ENCODE data around the gene RNF144A. TPM values are rescaled to one million over a fixed set of nuclear protein-coding genes. Genes with fewer than 3 reads are reported as not detected.
A peak's percentile ranks its signal among the peaks of the same experiment; 100 is the strongest.

The RNF144A gene
- total RNA-seq, 1 experiment from 2014 or later: 10.6 TPM

DNA sequence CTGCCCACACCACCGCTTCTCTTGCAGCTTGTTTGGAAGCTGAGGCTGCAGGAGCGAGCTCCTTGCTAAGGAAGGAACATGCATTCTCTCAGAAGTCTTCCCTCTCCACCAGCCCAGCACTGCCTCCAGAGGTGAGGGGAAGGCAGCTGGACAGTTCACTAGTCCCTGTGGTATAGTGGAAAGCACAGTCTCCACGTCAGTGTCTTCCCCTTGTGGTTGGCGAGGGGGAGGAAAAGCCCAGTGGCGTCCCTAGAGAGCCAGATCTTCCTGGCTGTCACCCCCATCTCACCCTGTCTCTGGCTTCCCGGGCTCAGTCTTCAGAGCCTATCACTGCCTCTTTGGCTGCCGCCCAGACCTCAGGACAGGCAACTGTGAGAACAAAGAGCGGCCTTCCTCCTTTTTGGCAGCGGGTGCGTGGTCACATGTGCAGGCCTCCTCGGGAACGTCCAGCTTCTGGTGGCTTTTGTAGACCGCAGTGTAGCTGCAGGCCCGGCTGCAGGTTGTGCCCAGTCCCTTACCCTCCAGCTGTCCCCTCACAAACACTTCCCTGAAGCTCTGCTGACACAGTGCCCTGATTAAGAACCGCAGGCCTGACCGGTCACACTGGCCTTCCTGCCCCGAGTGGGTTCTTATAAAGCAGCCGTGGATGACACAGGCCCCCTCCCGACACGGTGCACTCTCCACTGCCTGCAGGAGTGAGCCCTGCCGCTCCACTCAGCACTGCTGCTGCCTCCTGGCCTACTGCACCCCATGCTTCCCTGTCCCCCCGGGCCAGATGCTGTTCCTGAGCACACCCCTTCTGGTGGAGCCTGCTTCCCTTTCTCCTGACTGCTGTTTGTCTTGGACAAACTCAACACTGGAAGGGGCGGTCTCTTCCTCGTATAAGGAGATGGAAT lies 90.9 kb downstream of the RNF144A start:
- H3K4ac ChIP-seq (ENCODE audit: low read depth, low read length): no peak overlapping the region
- H3K23ac ChIP-seq (ENCODE audit: insufficient read length, low read depth, low read length): no peak overlapping the region
- no peaks in the 10 kb centered on the region for H3K36me3 Mint-ChIP-seq (ENCODE audit: insufficient read depth in 1 of 3, low read depth in 3 of 3)
- H2BK120ac ChIP-seq (ENCODE audit: low read depth, low read length, poor library complexity, severe bottlenecking): no peak overlapping the region
- H4K20me1 ChIP-seq (ENCODE audit: control insufficient read depth, insufficient read depth, insufficient read length): no peaks in the 10 kb centered on the region
- H2AFZ ChIP-seq (ENCODE audit: low read length): no peak overlapping the region
- H3K4me3 Mint-ChIP-seq: no peak overlapping the region
- H3K56ac ChIP-seq (ENCODE audit: insufficient read length, low read depth, low read length): no peak overlapping the region
- no peak overlapping the region for H2BK12ac ChIP-seq (ENCODE audit: insufficient read length, low read depth, low read length)
- H4K91ac ChIP-seq (ENCODE audit: insufficient read length, low read depth, low read length): no peak overlapping the region
- H3K27me3 Mint-ChIP-seq (ENCODE audit: low read depth): no peaks in the 10 kb centered on the region
- no peak overlapping the region for H3K14ac ChIP-seq (ENCODE audit: insufficient read depth, low read length)
- H3K27me3 ChIP-seq (ENCODE audit: insufficient read depth, low read length): no peaks in the 10 kb centered on the region
- peak overlapping the region in 2 of 3 experiments; percentile 68 to 72; a peak in 2 of 7 replicates for H3K27ac Mint-ChIP-seq
- no peak overlapping the region for H4K8ac ChIP-seq (replicated peaks; ENCODE audit: insufficient read length, low read depth, low read length)
- no peaks in the 10 kb centered on the region for H3K9me3 ChIP-seq (ENCODE audit: control insufficient read depth, low read depth, low read length)
- no peak; the same call in 2 of the 3 replicates for TF ChIP-seq CTCF (conservative IDR thresholded peaks at IDR 0.05)
- H2BK5ac ChIP-seq (ENCODE audit: insufficient read length, low read length): no peak overlapping the region
- H2BK15ac ChIP-seq (ENCODE audit: low read depth, low read length): no peak overlapping the region
- no peak overlapping the region for H2AK5ac ChIP-seq (ENCODE audit: insufficient read length, low read length)
- H3T11ph ChIP-seq (ENCODE audit: low read length): no peak overlapping the region
- H3K23me2 ChIP-seq (ENCODE audit: insufficient read length, low read depth, low read length, poor library complexity, severe bottlenecking): no peaks in the 10 kb centered on the region
- no peak overlapping the region for H3K27ac ChIP-seq (ENCODE audit: insufficient read length, low read depth, low read length)
- no peak overlapping the region for H3K4me2 ChIP-seq (ENCODE audit: insufficient read depth, insufficient read length, low read length)
- H3K79me1 ChIP-seq (ENCODE audit: insufficient read depth, low read depth, low read length, poor library complexity, severe bottlenecking): no peaks in the 10 kb centered on the region
- H3K4me1 Mint-ChIP-seq: peaks cover 7 to 11% of the 10 kb centered on the region in 2 experiments
- H3K9me3 Mint-ChIP-seq: no peaks in the 10 kb centered on the region
- H3K9ac ChIP-seq (ENCODE audit: extremely low read depth, insufficient read length, low read length): no peak overlapping the region
- no peak overlapping the region for H3K18ac ChIP-seq (ENCODE audit: insufficient read length, low read depth, low read length)
- no peak for DNase-seq
- WGBS (ENCODE audit: extremely low coverage, insufficient read length, low lambda C conversion rate): no CpG with 5 or more reads among the region's 24 CpGs
- H2BK20ac ChIP-seq (ENCODE audit: low read depth, low read length, poor library complexity, severe bottlenecking): no peak overlapping the region
- H4K5ac ChIP-seq (ENCODE audit: insufficient read length, low read depth, low read length): no peak overlapping the region
- H3K79me2 ChIP-seq (ENCODE audit: insufficient read depth, low read length): no peaks in the 10 kb centered on the region
- H3K4me1 ChIP-seq (ENCODE audit: insufficient read depth, low read length): peaks cover 3% of the 10 kb centered on the region; the same call in 1 of the 2 replicates

Measured in H9 (cell line).